H1 (cell line): Measurements from ENCODE around the gene MAP10. TPM values are rescaled to one million over a fixed set of nuclear protein-coding genes. Genes with fewer than 3 reads are reported as not detected.

Experiments used
- CHD7 ChIP-seq: fragments of 300-600 bp; sonication (generic); IDR thresholded peaks from 2 replicates; pipeline ENCODE4 v1.7.1; 2012; ENCODE audit warnings: low read length, moderate library complexity, mild to moderate bottlenecking, inconsistent platforms; ENCODE audit not compliant: insufficient replicate concordance
- HDAC6 ChIP-seq: IDR thresholded peaks from one replicate; pipeline ENCODE4 v1.7.1; 2012; ENCODE audit warnings: low read depth, mild to moderate bottlenecking, inconsistent platforms, low read length, moderate library complexity
- POU5F1 ChIP-seq: IDR thresholded peaks from 2 replicates; pipeline ENCODE4 v1.6.1; 2011; ENCODE audit warnings: low read depth, mild to moderate bottlenecking, low read length, moderate library complexity
- RNF2 ChIP-seq: fragments of 200-900, 300-1000 bp; sonication (generic); IDR thresholded peaks from 2 replicates; pipeline ENCODE4 v1.7.1; 2016; ENCODE audit warnings: borderline replicate concordance, low read depth, mild to moderate bottlenecking, antibody characterized with exemption, low read length; ENCODE audit not compliant: poor library complexity, severe bottlenecking; ENCODE audit errors: missing control alignments
- polyA plus RNA-seq, 7 experiments: library from polyadenylated mRNA; depleted of rRNA in 3 of 7; stranded (reverse) in 5 of 7; unstranded in 2 of 7; fragments of >200 nt in 5 of 7; fragments of 200-250 nt in 2 of 7; gene quantifications; 1 replicate in 5 of 7; 2 replicates in 1 of 7; 4 replicates in 1 of 7; pipeline versions ENCODE4 v1.2.1 to v1.2.3, GENCODE V29; 2011 to 2013; ENCODE audit warnings: missing spikeins in 2 of 7, mixed read lengths in 2 of 7
- total RNA-seq: library from RNA; stranded (reverse); fragmentation: NEBNext Ultra II Directional; extraction: Animal tissue kit (Norgen Biotek cat#: 25700); gene quantifications from 2 replicates; pipeline ENCODE4 v1.2.1, GENCODE V29; 2021

The MAP10 gene
- total and polyA plus RNA-seq, 2 of the 8 experiments (the other 6 are each of a cell fraction or from before 2014, with no cell fraction given) = 1.5 to 3.5 TPM

GRCh38 chr1:232786845-232787455 lies 18.3 kb upstream of the MAP10 start (continued):
- no peak for TF ChIP-seq HDAC6
- TF ChIP-seq RNF2 = no peak
- TF ChIP-seq POU5F1 = no peak
- TF ChIP-seq CHD7 = no peak
